ENCODE data around the gene THRB. TPM values are rescaled to one million over a fixed set of nuclear protein-coding genes. Genes with fewer than 3 reads are reported as not detected.

The THRB gene
- total and polyA plus RNA-seq, 2 experiments from 2014 or later = 0.49 to 0.57 TPM

GRCh38 chr3:24406900-24407299, 87.8 kb downstream of the THRB start:
- H3K4me3 ChIP-seq = no peak overlapping the region
- H3K27ac ChIP-seq = no peak overlapping the region
- TF ChIP-seq CTCF (IDR thresholded peaks at IDR 0.05; ENCODE audit: low read depth, low read length) = no peak
- no peaks in the 10 kb centered on the region for H3K9me3 ChIP-seq (ENCODE audit: low read depth)
- H3K27me3 ChIP-seq = no peaks in the 10 kb centered on the region
- no peaks in the 10 kb centered on the region for H3K36me3 ChIP-seq
- no peaks in the 10 kb centered on the region for H3K4me1 ChIP-seq (ENCODE audit: low read depth)
- DNase-seq (ENCODE audit: low read depth in 1 of 2, low spot score in 1 of 2) = no peak

GRCh38 chr3:24405057-24405456, 89.6 kb downstream of the THRB start:
- Histone ChIP-seq H3K4me3 (no peak overlapping the region), H3K36me3 (no peaks in the 10 kb centered on the region), H3K27me3 (no peaks in the 10 kb centered on the region), H3K9me3 (ENCODE audit: low read depth) (no peaks in the 10 kb centered on the region), H3K27ac (no peak overlapping the region), H3K4me1 (ENCODE audit: low read depth) (no peaks in the 10 kb centered on the region)
- no peak for TF ChIP-seq CTCF (IDR thresholded peaks at IDR 0.05; ENCODE audit: low read depth, low read length)
- no peak for DNase-seq (ENCODE audit: low read depth in 1 of 2, low spot score in 1 of 2)

- no peak overlapping the region for H3K27ac ChIP-seq
- DNase-seq (ENCODE audit: low read depth in 1 of 2, low spot score in 1 of 2) = no peak
- no peaks in the 10 kb centered on the region for H3K4me1 ChIP-seq (ENCODE audit: low read depth)
- no peaks in the 10 kb centered on the region for H3K36me3 ChIP-seq
- H3K27me3 ChIP-seq = no peaks in the 10 kb centered on the region
- H3K4me3 ChIP-seq = no peak overlapping the region
- no peak for TF ChIP-seq CTCF (IDR thresholded peaks at IDR 0.05; ENCODE audit: low read depth, low read length)
- H3K9me3 ChIP-seq (ENCODE audit: low read depth) = no peaks in the 10 kb centered on the region
Measured at GRCh38 chr3:24401811-24402185, 92.9 kb downstream of the THRB start.

- Histone ChIP-seq H3K4me1 (ENCODE audit: low read depth) (no peaks in the 10 kb centered on the region), H3K4me3 (no peak overlapping the region)
- TF ChIP-seq CTCF (IDR thresholded peaks at IDR 0.05; ENCODE audit: low read depth, low read length) = no peak
Measured at GRCh38 chr3:24401090-24401810, 93.4 kb downstream of the THRB start.

GRCh38 chr3:24400450-24400849, 94.2 kb downstream of the THRB start:
- TF ChIP-seq CTCF (IDR thresholded peaks at IDR 0.05; ENCODE audit: low read depth, low read length) = no peak
- Histone ChIP-seq H3K27me3 (no peaks in the 10 kb centered on the region), H3K4me3 (no peak overlapping the region), H3K36me3 (no peaks in the 10 kb centered on the region), H3K4me1 (ENCODE audit: low read depth) (no peaks in the 10 kb centered on the region), H3K27ac (no peak overlapping the region), H3K9me3 (ENCODE audit: low read depth) (no peaks in the 10 kb centered on the region)
- DNase-seq (ENCODE audit: low read depth in 1 of 2, low spot score in 1 of 2) = no peak

More at GRCh38 chr3:24401090-24401810, 93.4 kb downstream of the THRB start:
- no peak for DNase-seq (ENCODE audit: low read depth in 1 of 2, low spot score in 1 of 2)
- no peak overlapping the region for H3K27ac ChIP-seq
- no peaks in the 10 kb centered on the region for H3K9me3 ChIP-seq (ENCODE audit: low read depth)
- no peaks in the 10 kb centered on the region for H3K27me3 ChIP-seq
- H3K36me3 ChIP-seq = no peaks in the 10 kb centered on the region
